Activated CD4-positive, alpha-beta T cell treated with anti-CD3 and anti-CD28 coated beads for 1 hour (primary cell): ENCODE data around the gene KRTAP10-3.
"Not testable (repeated sequence)": the region's sequence is repeated elsewhere in the genome, so short reads cannot be mapped to it uniquely, and the experiment has no call there.

Experiments
- DNase-seq: peaks from one replicate; pipeline ENCODE4 v3.0.0-alpha.2; 2020

KRTAP10-3 gene

GRCh38 chr21:44558695-44559094 lies at the start of gene KRTAP10-3:
Gene KRTAP10-3, minus strand, starts transcription at chr21:44558795. Its CDS starts 80 bp downstream, at chr21:44558715.
- no peak for DNase-seq

- DNase-seq, result no peak
Measured at GRCh38 chr21:44606495-44606894, 47.9 kb upstream of the KRTAP10-3 start.

GRCh38 chr21:44603911-44604310 lies 45.3 kb upstream of the KRTAP10-3 start:
- DNase-seq, result no peak

GRCh38 chr21:44603109-44603875 lies 44.7 kb upstream of the KRTAP10-3 start:
- no peak for DNase-seq

GRCh38 chr21:44602463-44602850 lies 43.9 kb upstream of the KRTAP10-3 start:
- no peak for DNase-seq

- DNase-seq, result no peak
Measured at GRCh38 chr21:44601596-44602462, 43.2 kb upstream of the KRTAP10-3 start.

- DNase-seq, result not testable (repeated sequence)
Measured at GRCh38 chr21:44601091-44601490, 42.5 kb upstream of the KRTAP10-3 start.

GRCh38 chr21:44600118-44600978 lies 41.8 kb upstream of the KRTAP10-3 start, which contains the start of gene KRTAP10-7:
Gene KRTAP10-7, plus strand, starts transcription at chr21:44600597. Its CDS starts 25 bp downstream, at chr21:44600622.
- DNase-seq, result not testable (repeated sequence)

- DNase-seq, result no peak
Measured at GRCh38 chr21:44599264-44600029, 40.9 kb upstream of the KRTAP10-3 start.

GRCh38 chr21:44598061-44598460 lies 39.5 kb upstream of the KRTAP10-3 start:
- DNase-seq, result no peak

GRCh38 chr21:44596068-44596725 lies 37.6 kb upstream of the KRTAP10-3 start:
- no peak for DNase-seq

GRCh38 chr21:44595524-44595923 lies 36.9 kb upstream of the KRTAP10-3 start:
- DNase-seq, result no peak

GRCh38 chr21:44594406-44594916 lies 35.9 kb upstream of the KRTAP10-3 start:
- no peak for DNase-seq

- no peak for DNase-seq
Measured at GRCh38 chr21:44593598-44594405, 35.2 kb upstream of the KRTAP10-3 start.

GRCh38 chr21:44592446-44593311 lies 34.1 kb upstream of the KRTAP10-3 start, which contains the start of gene KRTAP10-6:
Gene KRTAP10-6, minus strand, starts transcription at chr21:44592505. Its CDS starts 21 bp downstream, at chr21:44592484.
- no peak for DNase-seq

GRCh38 chr21:44591801-44592130 lies 33.2 kb upstream of the KRTAP10-3 start:
- not testable (repeated sequence) for DNase-seq

- DNase-seq, result not testable (repeated sequence)
Measured at GRCh38 chr21:44590897-44591800, 32.6 kb upstream of the KRTAP10-3 start.

GRCh38 chr21:44590311-44590721 lies 31.7 kb upstream of the KRTAP10-3 start:
- DNase-seq, result no peak
